Esophagus muscularis mucosa (tissue), 4 donors: ENCODE data around the gene RDH16. TPM values are rescaled to one million over a fixed set of nuclear protein-coding genes. Genes with fewer than 3 reads are reported as not detected.

Source experiments
- DNase-seq: peaks from one replicate; pipeline ENCODE4 v3.0.0-alpha.2; 2017; ENCODE audit errors: extremely low spot score
- H3K27ac ChIP-seq, 4 donors: fragments of 200-600 bp; sonication (generic); replicated peaks in 1 of 4; 1 replicate in 3 of 4; 2 replicates in 1 of 4; pipeline ENCODE4 v1.5.1; 2016 to 2019; ENCODE audit warnings: mild to moderate bottlenecking in 1 of 4
- H3K27me3 ChIP-seq, 4 donors: fragments of 200-600 bp; sonication (generic); one replicate each; pipeline versions ENCODE4 v1.5.1 to v1.6.0; 2016 to 2019
- H3K36me3 ChIP-seq, 4 donors: fragments of 200-600 bp; sonication (generic); one replicate each; pipeline ENCODE4 v1.5.1; 2016 to 2019
- H3K4me1 ChIP-seq, 4 donors: fragments of 200-600 bp; sonication (generic); one replicate each; pipeline ENCODE4 v1.5.1; 2016 to 2019
- H3K4me3 ChIP-seq, 4 donors: fragments of 200-600 bp; sonication (generic); 1 replicate in 2 of 4; 2 replicates in 2 of 4; pipeline ENCODE4 v1.5.1; 2016 to 2019; ENCODE audit warnings: mild to moderate bottlenecking in 4 of 4, moderate library complexity in 1 of 4
- H3K9me3 ChIP-seq, 4 donors: fragments of 200-600 bp; sonication (generic); 1 replicate in 3 of 4; 2 replicates in 1 of 4; pipeline ENCODE4 v1.5.1; 2016 to 2019
- CTCF ChIP-seq, 3 experiments: fragments of 200-600 bp in 2 of 3; fragments of 450-650 bp in 1 of 3; sonication (generic) in 2 of 3; IDR thresholded peaks; one replicate each; pipeline ENCODE4 v1.5.1; 2017 to 2019; ENCODE audit warnings: antibody characterized with exemption in 3 of 3, mild to moderate bottlenecking in 2 of 3, moderate library complexity in 1 of 3
- EP300 ChIP-seq: sonication (generic); formaldehyde crosslinking; IDR thresholded peaks from one replicate; pipeline ENCODE4 v1.6.1; 2017; ENCODE audit warnings: antibody characterized with exemption
- POLR2A ChIP-seq: fragments of 450-650 bp; IDR thresholded peaks from one replicate; pipeline ENCODE4 v1.6.1; 2017; ENCODE audit warnings: antibody characterized with exemption, moderate library complexity, mild to moderate bottlenecking, low read depth
- POLR2AphosphoS5 ChIP-seq, 2 donors: sonication (generic); formaldehyde crosslinking; IDR thresholded peaks; one replicate each; pipeline ENCODE4 v1.6.1; 2017; ENCODE audit warnings: antibody characterized with exemption in 2 of 2
- WGBS: methylation state at CpG from one replicate; pipeline ENCODE4 v1.1.5; 2018; 5-methylcytosine and 5-hydroxymethylcytosine counted together
- intact Hi-C: fragments of 100-400 bp; cut with DNase I; formaldehyde crosslinking; loops from one replicate; pipeline ENCODE4 v1.15.1; 2023
- total RNA-seq, 4 donors: library from RNA; depleted of rRNA; stranded (reverse); fragments of >200 nt; gene quantifications; one replicate each; pipeline versions ENCODE4 v1.1.0 to v1.2.1, GENCODE V29; 2016

Gene RDH16
- total RNA-seq, 4 donors from 2014 or later, result 0.17 to 0.69 (median 0.42) TPM; not detected in 1

GRCh38 chr12:56998316-56998715 is 40.9 kb upstream of the RDH16 start:
- no peak for DNase-seq
- Histone ChIP-seq H3K27ac (no peak overlapping the region), H3K9me3 (no peaks in the 10 kb centered on the region), H3K4me1 (peaks cover 6 to 20% (median 13%) of the 10 kb centered on the region in 4 donors), H3K4me3 (no peak overlapping the region), H3K36me3 (peaks cover 15 to 69% (median 58%) of the 10 kb centered on the region in 4 donors), H3K27me3 (no peaks in the 10 kb centered on the region)
- no peak for TF ChIP-seq EP300
- TF ChIP-seq POLR2A, result no peak
- TF ChIP-seq POLR2AphosphoS5 (IDR thresholded peaks at IDR 0.05), result no peak
- no peak for TF ChIP-seq CTCF (IDR thresholded peaks at IDR 0.05)
- 95% methylated on average over 6 of the region's 6 CpGs for WGBS
- intact Hi-C loops, result no loop called here

- peaks cover 4 to 16% (median 9%) of the 10 kb centered on the region in 4 donors for H3K4me1 ChIP-seq
- peak; percentile 72 for DNase-seq
- H3K27ac ChIP-seq, result no peak overlapping the region
- no peaks in the 10 kb centered on the region for H3K27me3 ChIP-seq
- no peak for TF ChIP-seq CTCF (IDR thresholded peaks at IDR 0.05)
- TF ChIP-seq EP300, result no peak
- no peak for TF ChIP-seq POLR2A
- no peak for TF ChIP-seq POLR2AphosphoS5 (IDR thresholded peaks at IDR 0.05)
- intact Hi-C loops, result no loop called here
- no peaks in the 10 kb centered on the region for H3K9me3 ChIP-seq
- WGBS, result 80% methylated on average over 7 of the region's 12 CpGs
- no peak overlapping the region for H3K4me3 ChIP-seq
- H3K36me3 ChIP-seq, result peaks cover 3 to 56% (median 45%) of the 10 kb centered on the region in 4 donors
Observed at GRCh38 chr12:56996793-56997545, 39.6 kb upstream of the RDH16 start.

DNA sequence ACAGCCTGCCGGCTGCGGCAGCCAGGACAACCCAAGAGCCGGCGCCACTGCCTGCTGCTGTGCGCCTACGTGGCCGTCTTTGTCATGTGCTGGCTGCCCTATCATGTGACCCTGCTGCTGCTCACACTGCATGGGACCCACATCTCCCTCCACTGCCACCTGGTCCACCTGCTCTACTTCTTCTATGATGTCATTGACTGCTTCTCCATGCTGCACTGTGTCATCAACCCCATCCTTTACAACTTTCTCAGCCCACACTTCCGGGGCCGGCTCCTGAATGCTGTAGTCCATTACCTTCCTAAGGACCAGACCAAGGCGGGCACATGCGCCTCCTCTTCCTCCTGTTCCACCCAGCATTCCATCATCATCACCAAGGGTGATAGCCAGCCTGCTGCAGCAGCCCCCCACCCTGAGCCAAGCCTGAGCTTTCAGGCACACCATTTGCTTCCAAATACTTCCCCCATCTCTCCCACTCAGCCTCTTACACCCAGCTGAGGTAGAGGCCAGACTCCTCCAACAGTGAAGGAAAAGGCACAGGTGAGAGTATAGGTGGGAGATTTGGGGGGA is 38.6 kb upstream of the RDH16 start:
- Histone ChIP-seq H3K36me3 (peaks cover 0 to 46% (median 39%) of the 10 kb centered on the region in 4 donors), H3K27ac (no peak overlapping the region), H3K27me3 (no peaks in the 10 kb centered on the region), H3K4me1 (peaks cover 0 to 9% (median 3%) of the 10 kb centered on the region in 4 donors), H3K4me3 (no peak overlapping the region), H3K9me3 (no peaks in the 10 kb centered on the region)
- 89% methylated on average over 11 of the region's 11 CpGs for WGBS
- intact Hi-C loops, result no loop called here
- peak; percentile 45 for DNase-seq
- TF ChIP-seq POLR2A, result no peak
- TF ChIP-seq POLR2AphosphoS5 (IDR thresholded peaks at IDR 0.05), result no peak
- TF ChIP-seq EP300, result no peak
- no peak for TF ChIP-seq CTCF (IDR thresholded peaks at IDR 0.05)

GRCh38 chr12:56995201-56995929 is 38.0 kb upstream of the RDH16 start:
- intact Hi-C loops, result no loop called here
- H3K27me3 ChIP-seq, result no peaks in the 10 kb centered on the region
- peaks cover 0 to 40% (median 32%) of the 10 kb centered on the region in 4 donors for H3K36me3 ChIP-seq
- H3K4me1 ChIP-seq, result peaks cover 0 to 10% (median 0%) of the 10 kb centered on the region in 4 donors
- H3K27ac ChIP-seq, result no peak overlapping the region
- 94% methylated on average over 9 of the region's 26 CpGs for WGBS
- peak; percentile 70 for DNase-seq
- TF ChIP-seq POLR2A, result no peak
- TF ChIP-seq EP300, result no peak
- TF ChIP-seq POLR2AphosphoS5 (IDR thresholded peaks at IDR 0.05), result no peak
- TF ChIP-seq CTCF (IDR thresholded peaks at IDR 0.05), result no peak
- H3K4me3 ChIP-seq, result no peak overlapping the region
- no peaks in the 10 kb centered on the region for H3K9me3 ChIP-seq
